H54 (cell line): ENCODE measurements around the gene PRDM11.

Experiments used
- DNase-seq: peaks from one replicate; pipeline ENCODE4 v3.0.0; 2011; ENCODE audit warnings: low spot score, mixed read lengths; ENCODE audit not compliant: insufficient read length
- FAIRE-seq: peaks from 3 replicates; lab custom pipeline; 2011; peaks lifted over from hg19 to GRCh38; lab: Jason Lieb, UNC
- POLR2A ChIP-seq: IDR thresholded peaks from 2 replicates; pipeline ENCODE4 v1.6.1; 2011; ENCODE audit warnings: low read depth, mild to moderate bottlenecking, low read length

The PRDM11 gene

GRCh38 chr11:45260071-45260470 lies 113.6 kb downstream of the PRDM11 start:
- TF ChIP-seq POLR2A = no peak
- FAIRE-seq = no peak
- no peak for DNase-seq

- TF ChIP-seq POLR2A = no peak
- DNase-seq (no peak), FAIRE-seq (no peak)
Observed at GRCh38 chr11:45262900-45263299, 116.5 kb downstream of the PRDM11 start.

GRCh38 chr11:45263773-45264172 lies 117.3 kb downstream of the PRDM11 start:
- DNase-seq (no peak), FAIRE-seq (no peak)
- TF ChIP-seq POLR2A = no peak

GRCh38 chr11:45264839-45265515 lies 118.5 kb downstream of the PRDM11 start:
- no peak for FAIRE-seq
- DNase-seq = peak; percentile 76
- no peak for TF ChIP-seq POLR2A

- DNase-seq (no peak), FAIRE-seq (no peak)
- no peak for TF ChIP-seq POLR2A
Observed at GRCh38 chr11:45265969-45266675, 119.7 kb downstream of the PRDM11 start.

- no peak for TF ChIP-seq POLR2A
- FAIRE-seq = no peak
- DNase-seq = no peak
Observed at GRCh38 chr11:45266676-45267020, 120.2 kb downstream of the PRDM11 start.

GRCh38 chr11:45267052-45267451 lies 120.6 kb downstream of the PRDM11 start:
- FAIRE-seq (no peak), DNase-seq (no peak)
- no peak for TF ChIP-seq POLR2A

GRCh38 chr11:45267652-45268299 lies 121.3 kb downstream of the PRDM11 start:
- no peak for TF ChIP-seq POLR2A
- no peak for FAIRE-seq
- no peak for DNase-seq

GRCh38 chr11:45269678-45270077 lies 123.2 kb downstream of the PRDM11 start:
- FAIRE-seq (no peak), DNase-seq (no peak)
- TF ChIP-seq POLR2A = no peak

- FAIRE-seq (no peak), DNase-seq (no peak)
- TF ChIP-seq POLR2A = no peak
Observed at GRCh38 chr11:45270946-45271716, 124.7 kb downstream of the PRDM11 start.

- no peak for TF ChIP-seq POLR2A
- FAIRE-seq (no peak), DNase-seq (no peak)
Observed at GRCh38 chr11:45272701-45273100, 126.3 kb downstream of the PRDM11 start.

- TF ChIP-seq POLR2A = no peak
- no peak for FAIRE-seq
- no peak for DNase-seq
Observed at GRCh38 chr11:45273509-45273908, 127.1 kb downstream of the PRDM11 start.

- no peak for TF ChIP-seq POLR2A
- FAIRE-seq = no peak
- DNase-seq = no peak
Observed at GRCh38 chr11:45274206-45274605, 127.8 kb downstream of the PRDM11 start.

GRCh38 chr11:45275828-45276227 lies 129.4 kb downstream of the PRDM11 start:
- FAIRE-seq (no peak), DNase-seq (no peak)
- TF ChIP-seq POLR2A = no peak
